ENCODE data around the gene EIF5AL1. TPM values are rescaled to one million over a fixed set of nuclear protein-coding genes. Genes with fewer than 3 reads are reported as not detected.
A peak's percentile ranks its signal among the peaks of the same experiment; 100 is the strongest.

Gene EIF5AL1
- total and polyA plus RNA-seq, 9 of the 15 experiments (the other 6 are each of a cell fraction or from before 2014, with no cell fraction given) = 0.03 to 3.4 (median 0.53) TPM; not detected in 1

DNA sequence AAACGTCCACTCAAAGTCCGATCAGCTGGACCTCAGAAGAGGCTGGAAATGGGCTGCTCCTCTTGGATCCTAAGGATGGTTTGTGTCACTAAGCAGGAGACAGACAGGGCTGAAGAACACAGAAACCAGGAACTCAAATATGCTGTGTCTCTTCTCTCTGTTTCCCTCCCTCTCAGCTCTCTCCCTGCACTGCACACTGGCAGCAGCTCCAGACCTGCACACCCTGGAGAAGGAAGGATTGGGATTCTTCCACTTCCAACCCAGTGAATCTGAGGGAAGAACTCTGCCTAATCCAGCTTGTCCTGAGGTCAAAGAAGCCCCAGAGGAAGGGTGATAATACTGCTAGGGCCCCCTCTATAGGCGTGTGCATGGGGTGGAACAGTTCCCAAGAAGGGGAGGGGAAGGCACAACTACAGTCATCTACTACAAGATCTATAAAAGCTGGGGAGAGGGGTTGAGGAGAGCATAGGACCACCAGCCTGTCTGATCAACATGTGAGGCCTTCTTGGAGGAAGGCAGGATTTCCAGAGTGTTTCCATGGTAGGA, 44.2 kb upstream of the EIF5AL1 start (continued):
- TF ChIP-seq, protein P1, sequence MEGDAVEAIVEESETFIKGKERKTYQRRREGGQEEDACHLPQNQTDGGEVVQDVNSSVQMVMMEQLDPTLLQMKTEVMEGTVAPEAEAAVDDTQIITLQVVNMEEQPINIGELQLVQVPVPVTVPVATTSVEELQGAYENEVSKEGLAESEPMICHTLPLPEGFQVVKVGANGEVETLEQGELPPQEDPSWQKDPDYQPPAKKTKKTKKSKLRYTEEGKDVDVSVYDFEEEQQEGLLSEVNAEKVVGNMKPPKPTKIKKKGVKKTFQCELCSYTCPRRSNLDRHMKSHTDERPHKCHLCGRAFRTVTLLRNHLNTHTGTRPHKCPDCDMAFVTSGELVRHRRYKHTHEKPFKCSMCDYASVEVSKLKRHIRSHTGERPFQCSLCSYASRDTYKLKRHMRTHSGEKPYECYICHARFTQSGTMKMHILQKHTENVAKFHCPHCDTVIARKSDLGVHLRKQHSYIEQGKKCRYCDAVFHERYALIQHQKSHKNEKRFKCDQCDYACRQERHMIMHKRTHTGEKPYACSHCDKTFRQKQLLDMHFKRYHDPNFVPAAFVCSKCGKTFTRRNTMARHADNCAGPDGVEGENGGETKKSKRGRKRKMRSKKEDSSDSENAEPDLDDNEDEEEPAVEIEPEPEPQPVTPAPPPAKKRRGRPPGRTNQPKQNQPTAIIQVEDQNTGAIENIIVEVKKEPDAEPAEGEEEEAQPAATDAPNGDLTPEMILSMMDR (IDR thresholded peaks at IDR 0.05 in 2 of 3, conservative IDR thresholded peaks at IDR 0.05 in 1 of 3; ENCODE audit: insufficient read depth in 2 of 3, low read depth in 1 of 3, low read length in 3 of 3) = peak; percentile 29 to 51 (median 46); a peak in 4 of 6 replicates
- TF ChIP-seq ZBTB1 (CRISPR knock-in tag; IDR thresholded peaks at IDR 0.05; ENCODE audit: borderline replicate concordance, low read depth) (0 out of 2 replicates have a peak, but pooled peaks have one; percentile 45), POLR2H (tag; IDR thresholded peaks at IDR 0.05; ENCODE audit: low read depth) (no peak)

DNA sequence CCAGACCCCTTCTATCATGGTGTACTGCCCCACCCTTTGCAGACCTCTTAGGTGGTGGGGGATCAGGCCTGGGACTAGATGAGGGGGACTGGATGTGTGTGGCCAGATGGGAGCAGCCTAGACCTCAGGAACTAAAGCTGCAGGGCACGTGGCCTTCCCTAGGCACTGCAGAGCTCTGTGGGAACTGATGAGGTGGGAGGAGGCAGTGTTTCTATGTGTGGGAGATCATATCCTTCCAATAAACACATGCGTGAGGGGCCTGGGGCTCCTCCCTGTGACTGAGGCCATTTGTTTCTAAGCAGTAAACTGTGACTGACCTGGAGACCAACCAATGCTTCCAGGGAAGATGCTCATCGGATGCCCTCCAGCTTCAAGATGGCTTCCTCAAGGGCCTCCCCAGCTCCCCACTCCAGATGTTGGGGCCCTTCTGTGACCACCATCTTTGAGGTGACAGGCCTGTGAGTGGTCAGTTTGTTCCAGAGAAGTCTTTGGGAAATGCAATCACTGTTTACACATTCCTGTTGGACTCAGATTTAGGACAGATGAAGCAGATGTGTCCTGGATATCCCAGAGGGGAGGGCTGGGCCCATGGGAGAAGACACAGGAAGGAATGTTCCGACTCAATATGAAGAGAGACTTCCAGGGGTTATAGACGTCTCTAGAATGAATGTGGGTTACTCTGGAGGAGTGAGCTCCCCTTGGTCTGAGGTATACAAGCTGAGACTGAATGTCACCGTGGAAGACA, 43.3 kb upstream of the EIF5AL1 start:
- FAIRE-seq (no peak), DNase-seq (ENCODE audit: extremely low read depth in 1 of 4, low spot score in 3 of 4) (no peak), ATAC-seq (peak; percentile 9)
- Histone ChIP-seq H2AFZ (ENCODE audit: low read depth, low read length) (peak overlapping the region; percentile 78; the same call in 1 of the 2 replicates), H3K4me2 (ENCODE audit: insufficient read depth, low read length) (no peak overlapping the region), H3K27me3 (ENCODE audit: control insufficient read depth in 2 of 2, insufficient read depth in 2 of 2, low read length in 2 of 2) (peaks cover 0 to 5% of the 10 kb centered on the region in 2 experiments; a peak in 3 of 5 replicates), H3K9me3 (replicated peaks; ENCODE audit: control insufficient read depth, insufficient read depth, low read depth, low read length) (no peaks in the 10 kb centered on the region), H3K4me1 (replicated peaks in 1 of 2; ENCODE audit: control insufficient read depth in 2 of 2, insufficient read depth in 2 of 2, low read length in 2 of 2) (peaks cover 6 to 19% of the 10 kb centered on the region in 2 experiments; a peak in 3 of 5 replicates), H3K9ac (ENCODE audit: insufficient read depth in 1 of 2, low read depth in 2 of 2, low read length in 2 of 2) (no peak overlapping the region), H3K36me3 (ENCODE audit: control insufficient read depth, insufficient read depth, low read length) (no peaks in the 10 kb centered on the region), H3K79me2 (ENCODE audit: control insufficient read depth, insufficient read depth, low read length) (no peaks in the 10 kb centered on the region), H3K9me1 (ENCODE audit: control insufficient read depth, insufficient read depth, low read length) (no peaks in the 10 kb centered on the region), H4K20me1 (replicated peaks; ENCODE audit: control insufficient read depth, insufficient read depth, low read length) (no peaks in the 10 kb centered on the region), H3K4me3 (no peak overlapping the region), H3K27ac (ENCODE audit: extremely low read depth, low read depth, low read length) (no peak overlapping the region)
- POLR2A ChIA-PET = interaction anchor here (0.6 to 1.3 kb wide), 7 partner anchors 15 to 1283 kb away, joined by 3 to 4 read pairs (median 3); no protein-coding TSS in a partner anchor
- CTCF ChIA-PET (ENCODE audit: low intra/inter-chr PET ratio) = interaction anchor here (2.3 kb wide), 1 partner anchor 94 kb away, joined by 22 read pairs; no protein-coding TSS in a partner anchor
- in situ Hi-C loops (cut with MboI) = no loop called here
- intact Hi-C loops (cut with micrococcal nuclease) = no loop called here
- BruUV-seq (replicated peaks) = no TSS peak
- WGBS (ENCODE audit: insufficient coverage, low coverage, missing lambda C conversion rate) = 23% methylated on average over 6 of the region's 6 CpGs
- TF ChIP-seq, protein P2, sequence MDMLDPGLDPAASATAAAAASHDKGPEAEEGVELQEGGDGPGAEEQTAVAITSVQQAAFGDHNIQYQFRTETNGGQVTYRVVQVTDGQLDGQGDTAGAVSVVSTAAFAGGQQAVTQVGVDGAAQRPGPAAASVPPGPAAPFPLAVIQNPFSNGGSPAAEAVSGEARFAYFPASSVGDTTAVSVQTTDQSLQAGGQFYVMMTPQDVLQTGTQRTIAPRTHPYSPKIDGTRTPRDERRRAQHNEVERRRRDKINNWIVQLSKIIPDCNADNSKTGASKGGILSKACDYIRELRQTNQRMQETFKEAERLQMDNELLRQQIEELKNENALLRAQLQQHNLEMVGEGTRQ (CRISPR knock-in tag; IDR thresholded peaks at IDR 0.05) = 0 out of 2 replicates have a peak, but pooled peaks have one; percentile 14
- TF ChIP-seq TAF9B (IDR thresholded peaks at IDR 0.05; ENCODE audit: partially characterized antibody) (no peak), ZNF316 (IDR thresholded peaks at IDR 0.05) (no peak), KDM1A (IDR thresholded peaks at IDR 0.05) (0 out of 4 replicates have a peak, but pooled peaks of 1 of the 2 experiments have one; percentile 30)
- TF ChIP-seq, protein P3, sequence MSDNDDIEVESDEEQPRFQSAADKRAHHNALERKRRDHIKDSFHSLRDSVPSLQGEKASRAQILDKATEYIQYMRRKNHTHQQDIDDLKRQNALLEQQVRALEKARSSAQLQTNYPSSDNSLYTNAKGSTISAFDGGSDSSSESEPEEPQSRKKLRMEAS (CRISPR knock-in tag; IDR thresholded peaks at IDR 0.05) = peak; percentile 25; the same call in 1 of the 2 replicates
